Neutrophil (primary cell): ENCODE measurements around the gene WBP2.

Experiments
- H3K27ac ChIP-seq: fragments of 200-600 bp; sonication (generic); 2 replicates; pipeline ENCODE4 v1.5.1; 2016; ENCODE audit warnings: mild to moderate bottlenecking, moderate library complexity
- H3K27me3 ChIP-seq: fragments of 200-600 bp; sonication (generic); 2 replicates; pipeline ENCODE4 v1.6.0; 2016; ENCODE audit warnings: mild to moderate bottlenecking
- H3K36me3 ChIP-seq: fragments of 200-600 bp; sonication (generic); 2 replicates; pipeline ENCODE4 v1.5.1; 2017
- H3K4me1 ChIP-seq, 2 experiments: fragments of 200-600 bp in 1 of 2; sonication (generic) in 1 of 2; 1 replicate in 1 of 2; 2 replicates in 1 of 2; pipeline versions ENCODE4 v1.5.1 to v1.6.1; 2013 to 2016; ENCODE audit warnings: low read depth in 1 of 2, low read length in 1 of 2, mild to moderate bottlenecking in 1 of 2, moderate library complexity in 1 of 2; ENCODE audit not compliant: control insufficient read depth in 1 of 2, insufficient read depth in 1 of 2
- H3K4me3 ChIP-seq, 2 experiments: fragments of 200-600 bp in 1 of 2; sonication (generic) in 1 of 2; 1 replicate in 1 of 2; 2 replicates in 1 of 2; pipeline ENCODE4 v1.5.1; 2013 to 2016; ENCODE audit warnings: low read depth in 1 of 2, low read length in 1 of 2, mild to moderate bottlenecking in 1 of 2, moderate library complexity in 1 of 2
- H3K9me3 ChIP-seq: fragments of 200-600 bp; sonication (generic); 2 replicates; pipeline ENCODE4 v1.5.1; 2016
- TF ChIP-seq, protein P1 (sequence below): fragments of 200-600 bp; sonication (generic); IDR thresholded peaks from 2 replicates; pipeline ENCODE4 v1.5.1; 2016; ENCODE audit warnings: antibody characterized with exemption

WBP2 gene

DNA sequence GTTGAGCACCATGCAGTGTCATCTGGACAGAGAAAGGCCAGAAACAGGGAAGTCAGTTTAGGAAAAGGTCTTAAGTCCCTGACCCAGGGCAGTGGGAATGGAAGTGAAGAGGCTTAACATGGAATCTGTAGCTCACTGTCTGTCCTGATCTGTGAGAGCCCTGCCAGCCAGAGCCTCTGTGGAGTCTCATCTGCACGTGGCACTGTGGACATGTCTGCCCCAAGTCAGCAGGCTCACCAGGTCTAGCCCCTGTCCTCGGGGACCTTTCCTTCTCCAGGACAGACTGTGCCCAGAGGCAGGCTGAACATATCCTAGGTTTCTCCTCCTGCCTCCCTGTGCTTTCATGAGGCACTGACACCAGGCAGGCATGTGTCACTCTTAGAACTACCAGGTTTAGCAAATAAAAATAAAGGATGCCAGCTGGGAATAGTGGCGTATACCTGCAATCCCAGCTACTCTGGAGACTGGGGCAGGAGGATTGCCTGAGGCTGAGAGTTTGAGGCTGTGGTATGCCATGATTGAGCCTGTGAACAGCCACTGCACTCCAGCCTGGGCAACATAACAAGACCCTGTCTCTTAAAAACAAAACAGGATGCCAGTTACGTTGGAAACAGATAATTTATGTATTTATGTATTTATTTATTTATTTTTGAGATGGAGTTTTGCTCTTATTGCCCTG, 48.2 kb downstream of the WBP2 start:
- Histone ChIP-seq H3K27me3 (no peaks in the 10 kb centered on the region), H3K4me3 (no peak overlapping the region), H3K36me3 (peaks cover 22% of the 10 kb centered on the region), H3K4me1 (no peaks in the 10 kb centered on the region), H3K9me3 (no peaks in the 10 kb centered on the region), H3K27ac (no peak overlapping the region)
- TF ChIP-seq, protein P1, sequence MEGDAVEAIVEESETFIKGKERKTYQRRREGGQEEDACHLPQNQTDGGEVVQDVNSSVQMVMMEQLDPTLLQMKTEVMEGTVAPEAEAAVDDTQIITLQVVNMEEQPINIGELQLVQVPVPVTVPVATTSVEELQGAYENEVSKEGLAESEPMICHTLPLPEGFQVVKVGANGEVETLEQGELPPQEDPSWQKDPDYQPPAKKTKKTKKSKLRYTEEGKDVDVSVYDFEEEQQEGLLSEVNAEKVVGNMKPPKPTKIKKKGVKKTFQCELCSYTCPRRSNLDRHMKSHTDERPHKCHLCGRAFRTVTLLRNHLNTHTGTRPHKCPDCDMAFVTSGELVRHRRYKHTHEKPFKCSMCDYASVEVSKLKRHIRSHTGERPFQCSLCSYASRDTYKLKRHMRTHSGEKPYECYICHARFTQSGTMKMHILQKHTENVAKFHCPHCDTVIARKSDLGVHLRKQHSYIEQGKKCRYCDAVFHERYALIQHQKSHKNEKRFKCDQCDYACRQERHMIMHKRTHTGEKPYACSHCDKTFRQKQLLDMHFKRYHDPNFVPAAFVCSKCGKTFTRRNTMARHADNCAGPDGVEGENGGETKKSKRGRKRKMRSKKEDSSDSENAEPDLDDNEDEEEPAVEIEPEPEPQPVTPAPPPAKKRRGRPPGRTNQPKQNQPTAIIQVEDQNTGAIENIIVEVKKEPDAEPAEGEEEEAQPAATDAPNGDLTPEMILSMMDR, result no peak

DNA sequence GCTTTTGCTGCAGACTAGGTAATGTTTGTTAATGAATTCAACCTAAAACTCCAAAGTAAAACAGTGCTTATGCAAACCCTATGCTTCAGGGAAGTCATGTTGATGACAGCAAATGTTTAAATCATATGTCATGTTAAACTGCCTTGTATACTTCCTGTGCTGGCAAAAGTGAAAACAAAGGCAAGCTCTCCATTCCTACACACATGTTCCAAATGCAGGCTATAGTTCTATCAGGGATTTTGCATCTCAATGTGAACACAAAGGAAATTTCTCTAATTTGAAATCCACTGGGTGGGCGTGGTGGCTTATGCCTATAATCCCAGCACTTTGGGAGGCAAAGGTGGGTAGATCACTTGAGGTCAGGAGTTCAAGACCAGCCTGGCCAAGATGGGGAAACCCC, 51.3 kb downstream of the WBP2 start:
- H3K27ac ChIP-seq, result no peak overlapping the region
- peaks cover 4% of the 10 kb centered on the region for H3K36me3 ChIP-seq
- H3K4me3 ChIP-seq, result no peak overlapping the region

DNA sequence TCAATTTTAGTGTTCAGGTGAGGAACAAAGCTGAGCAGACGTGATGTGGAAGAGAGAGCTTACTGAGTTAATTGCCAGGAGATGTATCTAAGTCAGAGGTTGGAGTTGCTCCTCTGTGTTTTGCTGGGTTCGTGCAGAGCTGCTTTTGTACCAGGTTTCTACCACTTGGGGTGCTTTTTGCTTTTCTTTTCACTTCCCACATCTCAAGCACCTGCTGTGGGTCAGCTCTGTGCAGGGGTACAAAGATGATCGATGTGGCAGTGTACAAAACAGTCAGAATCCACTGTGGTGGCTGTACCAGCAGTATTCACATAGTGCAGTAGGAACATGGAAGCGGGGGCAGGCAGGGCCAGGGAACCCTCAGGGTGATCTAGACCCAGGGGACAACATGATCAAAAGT, 55.7 kb downstream of the WBP2 start:
- Histone ChIP-seq H3K36me3 (peaks cover 4% of the 10 kb centered on the region), H3K9me3 (no peaks in the 10 kb centered on the region), H3K4me3 (no peak overlapping the region), H3K27ac (no peak overlapping the region), H3K4me1 (no peaks in the 10 kb centered on the region), H3K27me3 (no peaks in the 10 kb centered on the region)
- TF ChIP-seq, protein P1, result no peak

More for the DNA sequence above, 51.3 kb downstream of the WBP2 start:
- Histone ChIP-seq H3K9me3 (no peaks in the 10 kb centered on the region), H3K27me3 (no peaks in the 10 kb centered on the region), H3K4me1 (no peaks in the 10 kb centered on the region)
- TF ChIP-seq, protein P1, result no peak

DNA sequence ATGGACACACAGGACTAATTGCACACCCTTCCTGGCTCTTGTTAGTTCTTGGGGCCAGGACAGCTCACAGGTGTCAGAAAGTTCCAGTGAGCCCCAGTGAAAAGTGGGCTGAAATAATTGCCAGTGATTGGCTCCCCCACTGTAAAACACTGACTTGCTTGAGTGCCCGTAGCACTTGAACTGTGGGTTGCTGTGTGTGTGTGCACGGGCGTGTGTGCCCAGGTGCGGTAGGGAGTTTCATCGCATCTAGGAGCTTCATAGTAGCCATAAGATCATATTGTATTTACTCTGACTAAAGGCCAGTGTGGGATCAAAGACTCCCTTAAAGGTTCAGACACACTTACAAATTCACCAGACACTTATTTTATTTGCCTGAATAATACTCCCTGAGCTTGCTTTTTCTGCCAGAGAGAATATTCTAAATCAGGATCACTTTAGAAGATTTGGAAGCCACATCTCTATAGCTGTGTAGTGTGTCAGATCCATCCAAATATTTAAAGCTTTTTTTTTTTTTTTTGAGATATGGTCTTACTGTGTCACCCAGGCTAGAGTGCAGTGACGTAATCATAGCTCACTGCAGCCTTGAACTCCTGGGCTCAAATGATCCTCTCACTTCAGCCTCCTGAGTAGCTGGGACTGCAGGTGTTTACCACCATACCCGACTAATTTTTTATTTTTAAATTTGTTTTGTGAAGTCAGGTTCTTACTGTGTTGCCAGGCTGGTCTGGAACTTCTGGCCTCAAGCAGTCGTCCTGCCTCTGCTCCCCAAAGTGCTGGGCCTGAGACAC, 59.1 kb downstream of the WBP2 start:
- Histone ChIP-seq H3K27me3 (no peaks in the 10 kb centered on the region), H3K27ac (no peak overlapping the region), H3K36me3 (peaks cover 7% of the 10 kb centered on the region), H3K4me3 (no peak overlapping the region), H3K4me1 (no peaks in the 10 kb centered on the region), H3K9me3 (no peaks in the 10 kb centered on the region)
- TF ChIP-seq, protein P1, result no peak
